Measurements from ENCODE around the gene CRIP1. TPM values are rescaled to one million over a fixed set of nuclear protein-coding genes. Genes with fewer than 3 reads are reported as not detected.

Gene CRIP1
- total and polyA plus RNA-seq, 7 donors = 4.9 to 403 (median 24.3) TPM

- no peaks in the 10 kb centered on the region for H3K27me3 ChIP-seq
- no peak overlapping the region for H3K27ac ChIP-seq
- TF ChIP-seq POLR2A (IDR thresholded peaks at IDR 0.05) = no peak
- TF ChIP-seq EP300 (IDR thresholded peaks at IDR 0.05) = no peak
- TF ChIP-seq POLR2AphosphoS5 (IDR thresholded peaks at IDR 0.05) = no peak
- TF ChIP-seq CTCF (IDR thresholded peaks at IDR 0.05) = no peak
- no peaks in the 10 kb centered on the region for H3K4me1 ChIP-seq
- peaks cover 32 to 77% (median 60%) of the 10 kb centered on the region in 4 donors for H3K36me3 ChIP-seq
- DNase-seq = no peak
- H3K9me3 ChIP-seq = no peaks in the 10 kb centered on the region
- WGBS, 2 donors = 94 to 95% methylated on average over 17 of the region's 17 CpGs
- no peak overlapping the region for H3K4me3 ChIP-seq
- intact Hi-C loops (cut with DNase I) = no loop called here
Observed at GRCh38 chr14:105460616-105461015, 26.1 kb upstream of the CRIP1 start.

GRCh38 chr14:105461903-105462302 is 24.8 kb upstream of the CRIP1 start:
- TF ChIP-seq EP300 (IDR thresholded peaks at IDR 0.05) (no peak), POLR2A (IDR thresholded peaks at IDR 0.05) (no peak), POLR2AphosphoS5 (IDR thresholded peaks at IDR 0.05) (no peak), CTCF (IDR thresholded peaks at IDR 0.05) (no peak)
- Histone ChIP-seq H3K4me1 (no peaks in the 10 kb centered on the region), H3K9me3 (no peaks in the 10 kb centered on the region), H3K36me3 (peaks cover 37 to 77% (median 56%) of the 10 kb centered on the region in 4 donors), H3K4me3 (no peak overlapping the region), H3K27me3 (no peaks in the 10 kb centered on the region), H3K27ac (no peak overlapping the region)
- DNase-seq = no peak
- WGBS, 2 donors = 95 to 97% methylated on average over 18 of the region's 18 CpGs
- intact Hi-C loops (cut with DNase I) = no loop called here

- TF ChIP-seq CTCF (IDR thresholded peaks at IDR 0.05) (no peak), POLR2A (IDR thresholded peaks at IDR 0.05) (no peak), POLR2AphosphoS5 (IDR thresholded peaks at IDR 0.05) (no peak), EP300 (IDR thresholded peaks at IDR 0.05) (no peak)
- DNase-seq = no peak
- H3K4me3 ChIP-seq = no peak overlapping the region
- intact Hi-C loops (cut with DNase I) = no loop called here
- H3K9me3 ChIP-seq = no peaks in the 10 kb centered on the region
- H3K27ac ChIP-seq = no peak overlapping the region
- H3K4me1 ChIP-seq = peaks cover 0 to 11% (median 9%) of the 10 kb centered on the region in 4 donors
- H3K36me3 ChIP-seq = peaks cover 39 to 93% (median 54%) of the 10 kb centered on the region in 4 donors
- H3K27me3 ChIP-seq = no peaks in the 10 kb centered on the region
- WGBS, 2 donors = 94 to 96% methylated on average over 33 of the region's 33 CpGs
Observed at GRCh38 chr14:105464501-105464900, 22.2 kb upstream of the CRIP1 start.

- H3K36me3 ChIP-seq = peaks cover 36 to 98% (median 57%) of the 10 kb centered on the region in 4 donors
- H3K4me3 ChIP-seq = no peak overlapping the region
- DNase-seq = no peak
- WGBS, 2 donors = 86% methylated on average over 20 of the region's 20 CpGs
- TF ChIP-seq POLR2AphosphoS5 (IDR thresholded peaks at IDR 0.05) (no peak), EP300 (IDR thresholded peaks at IDR 0.05) (no peak), CTCF (IDR thresholded peaks at IDR 0.05) (no peak), POLR2A (IDR thresholded peaks at IDR 0.05) (no peak)
- peaks cover 0 to 11% (median 9%) of the 10 kb centered on the region in 4 donors for H3K4me1 ChIP-seq
- no peaks in the 10 kb centered on the region for H3K9me3 ChIP-seq
- no peak overlapping the region for H3K27ac ChIP-seq
- H3K27me3 ChIP-seq = no peaks in the 10 kb centered on the region
- intact Hi-C loops (cut with DNase I) = no loop called here
Observed at GRCh38 chr14:105465209-105466031, 21.3 kb upstream of the CRIP1 start.

Measured in sigmoid colon (tissue), 7 donors.